ENCODE data around the gene L1TD1. TPM values are rescaled to one million over a fixed set of nuclear protein-coding genes. Genes with fewer than 3 reads are reported as not detected.
A peak's percentile ranks its signal among the peaks of the same experiment; 100 is the strongest.
"Not testable (repeated sequence)": the region's sequence is repeated elsewhere in the genome, so short reads cannot be mapped to it uniquely, and the experiment has no call there.

The L1TD1 gene
- total and polyA plus RNA-seq, 4 experiments from 2014 or later: not detected

DNA sequence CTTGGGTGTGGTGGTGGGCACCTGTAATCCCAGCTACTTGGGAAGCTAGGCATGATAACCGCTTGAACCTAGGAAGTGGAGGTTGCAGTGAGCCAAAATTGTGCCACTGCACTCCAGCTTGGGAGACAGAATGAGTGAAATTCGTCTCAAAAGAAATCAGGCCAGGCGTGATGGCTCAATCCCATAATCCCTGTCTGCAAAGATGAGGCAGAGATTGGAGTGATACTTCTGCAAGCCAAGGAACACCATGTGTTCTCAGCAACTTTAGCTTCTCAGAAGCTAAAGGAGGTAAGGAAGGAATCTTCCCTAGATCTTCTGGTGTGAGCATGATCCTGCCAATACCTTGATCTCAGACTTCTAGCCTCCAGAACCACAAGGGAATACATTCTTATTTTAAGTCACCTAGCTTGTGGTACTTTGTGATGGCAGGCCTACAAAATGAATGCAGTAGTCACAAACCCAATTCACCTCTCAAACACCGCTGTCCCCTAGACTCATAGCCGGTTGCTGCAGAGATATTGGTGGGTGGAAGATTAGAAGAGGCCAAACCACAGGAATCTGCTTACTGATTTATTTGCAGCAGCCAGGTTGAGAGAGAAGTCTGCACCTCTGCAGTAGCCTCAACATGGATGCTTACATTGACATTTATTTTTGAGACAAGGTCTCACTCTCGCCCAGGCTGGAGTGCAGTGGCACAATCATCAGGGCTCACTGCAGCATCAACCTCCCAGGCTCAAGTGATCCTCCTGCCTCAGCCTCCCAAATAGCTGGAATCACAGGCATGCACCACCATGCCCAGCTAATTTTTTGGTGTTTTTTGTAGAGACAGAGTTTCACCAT is 18.6 kb downstream of the L1TD1 start:
- POLR2A ChIA-PET (ENCODE audit: partially characterized antibody): no interaction called here
- H3K4me3 Mint-ChIP-seq: no peak overlapping the region

DNA sequence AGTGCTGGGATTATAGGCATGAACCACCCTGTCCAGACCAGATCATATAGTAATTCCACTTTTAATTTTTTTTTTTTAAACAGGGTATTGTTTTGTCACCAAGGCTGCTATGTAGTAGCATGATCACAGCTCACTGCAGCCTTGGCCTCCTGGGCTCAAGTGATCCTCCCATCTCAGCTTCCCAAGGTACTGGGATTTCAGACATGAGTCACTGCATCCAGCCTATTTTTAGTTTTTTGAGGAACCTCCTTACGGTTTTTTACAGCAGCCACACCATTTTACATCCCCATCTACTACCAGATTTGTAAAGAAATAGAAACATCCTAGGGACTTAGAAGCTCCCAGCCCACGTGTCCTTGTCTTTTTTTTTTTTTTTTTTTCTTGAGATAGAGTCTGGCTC is 24.0 kb downstream of the L1TD1 start:
- CTCF ChIA-PET (ENCODE audit: partially characterized antibody): interaction anchor here (0.7 kb wide), 1 partner anchor 850 kb away, joined by 3 read pairs; no protein-coding TSS in a partner anchor
- H3K27ac Mint-ChIP-seq: no peak overlapping the region
- no peak overlapping the region for H3K4me3 Mint-ChIP-seq

More for the DNA sequence above, 18.6 kb downstream of the L1TD1 start:
- Histone ChIP-seq H3K27me3 (ENCODE audit: insufficient read depth, low read length) (no peaks in the 10 kb centered on the region), H3K36me3 (ENCODE audit: insufficient read depth, low read length) (no peaks in the 10 kb centered on the region), H3K9me3 (ENCODE audit: control insufficient read depth in 1 of 2, low read length in 2 of 2) (no peaks in the 10 kb centered on the region), H3K4me3 (ENCODE audit: low read length in 2 of 2) (no peak overlapping the region), H3K27ac (ENCODE audit: low read depth, low read length) (no peak overlapping the region), H3K4me1 (ENCODE audit: insufficient read depth, low read length) (no peaks in the 10 kb centered on the region)
- CTCF ChIA-PET (ENCODE audit: partially characterized antibody): no interaction called here
- no peak overlapping the region for H3K27ac Mint-ChIP-seq
- peaks cover 3 to 24% (median 19%) of the 10 kb centered on the region in 8 donors for H3K9me3 Mint-ChIP-seq
- H3K27me3 Mint-ChIP-seq: peaks cover 0 to 1% of the 10 kb centered on the region in 2 donors
- DNase-seq: no peak
- peaks cover 2 to 3% of the 10 kb centered on the region in 2 donors for H3K36me3 Mint-ChIP-seq
- intact Hi-C loops (cut with micrococcal nuclease): no loop called here
- H3K4me1 Mint-ChIP-seq: peaks cover 0 to 1% (median 0%) of the 10 kb centered on the region in 4 donors

DNA sequence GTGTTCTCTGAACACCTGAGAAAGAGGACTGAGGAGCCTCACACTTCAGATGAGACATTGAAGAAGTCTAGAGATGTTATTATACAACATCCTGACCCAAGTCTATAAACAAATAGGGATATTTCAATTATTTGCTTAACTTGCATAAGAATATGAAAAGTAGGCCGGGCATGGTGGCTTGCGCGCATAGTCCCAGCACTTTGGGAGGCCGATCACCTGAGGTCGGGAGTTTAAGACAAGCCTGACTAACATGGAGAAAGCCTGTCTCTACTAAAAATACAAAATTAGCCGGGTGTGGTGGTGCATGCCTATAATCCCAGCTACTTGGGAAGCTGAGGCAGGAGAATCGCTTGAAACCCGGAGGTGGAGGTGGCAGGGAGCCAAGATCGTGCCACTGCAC is 25.8 kb downstream of the L1TD1 start:
- H3K27ac ChIP-seq (ENCODE audit: low read depth, low read length); H3K4me1 Mint-ChIP-seq; H3K36me3 Mint-ChIP-seq; DNase-seq; H3K4me1 ChIP-seq (ENCODE audit: insufficient read depth, low read length); H3K9me3 ChIP-seq (ENCODE audit: control insufficient read depth in 1 of 2, low read length in 2 of 2); CTCF ChIA-PET (ENCODE audit: partially characterized antibody); H3K4me3 ChIP-seq (ENCODE audit: low read length in 2 of 2); H3K36me3 ChIP-seq (ENCODE audit: insufficient read depth, low read length); H3K27me3 Mint-ChIP-seq; H3K27ac Mint-ChIP-seq; intact Hi-C loops (cut with micrococcal nuclease); POLR2A ChIA-PET (ENCODE audit: partially characterized antibody); H3K4me3 Mint-ChIP-seq; H3K9me3 Mint-ChIP-seq; H3K27me3 ChIP-seq (ENCODE audit: insufficient read depth, low read length): not testable (repeated sequence)

More for the DNA sequence above, 24.0 kb downstream of the L1TD1 start:
- no peaks in the 10 kb centered on the region for H3K36me3 Mint-ChIP-seq
- Histone ChIP-seq H3K9me3 (ENCODE audit: control insufficient read depth in 1 of 2, low read length in 2 of 2) (no peaks in the 10 kb centered on the region), H3K27me3 (ENCODE audit: insufficient read depth, low read length) (no peaks in the 10 kb centered on the region), H3K4me3 (ENCODE audit: low read length in 2 of 2) (no peak overlapping the region), H3K27ac (ENCODE audit: low read depth, low read length) (no peak overlapping the region), H3K36me3 (ENCODE audit: insufficient read depth, low read length) (no peaks in the 10 kb centered on the region), H3K4me1 (ENCODE audit: insufficient read depth, low read length) (no peaks in the 10 kb centered on the region)
- peaks cover 0 to 2% (median 0%) of the 10 kb centered on the region in 8 donors for H3K9me3 Mint-ChIP-seq
- DNase-seq: no peak
- peaks cover 0 to 1% of the 10 kb centered on the region in 2 donors for H3K27me3 Mint-ChIP-seq
- intact Hi-C loops (cut with micrococcal nuclease): no loop called here
- POLR2A ChIA-PET (ENCODE audit: partially characterized antibody): no interaction called here
- no peaks in the 10 kb centered on the region for H3K4me1 Mint-ChIP-seq

DNA sequence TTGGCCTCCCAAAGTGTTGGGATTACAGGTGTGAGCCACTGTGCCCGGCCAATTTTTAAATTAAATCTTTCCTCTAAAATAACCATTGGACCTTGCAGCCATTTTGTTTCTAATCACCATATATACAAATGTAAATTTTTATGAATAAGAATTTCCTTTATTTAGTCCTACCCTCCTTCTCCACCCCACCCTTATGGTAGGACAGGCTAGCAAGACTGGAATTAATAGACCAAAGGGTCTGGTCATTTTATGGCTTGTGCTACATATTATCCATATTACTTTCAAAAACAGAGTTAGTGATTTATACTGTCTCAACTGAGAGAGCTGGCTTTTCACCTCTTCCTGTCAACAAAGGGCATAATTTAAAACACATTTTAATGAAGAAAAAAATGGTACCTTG is 26.5 kb downstream of the L1TD1 start:
- intact Hi-C loops (cut with micrococcal nuclease): no loop called here
- Mint-ChIP-seq H3K27ac (no peak overlapping the region), H3K9me3 (peaks cover 0 to 2% (median 0%) of the 10 kb centered on the region in 8 donors), H3K36me3 (no peaks in the 10 kb centered on the region), H3K4me3 (no peak overlapping the region), H3K27me3 (peaks cover 0 to 1% of the 10 kb centered on the region in 2 donors), H3K4me1 (no peaks in the 10 kb centered on the region)
- no peak overlapping the region for H3K4me3 ChIP-seq (ENCODE audit: low read length in 2 of 2)
- CTCF ChIA-PET (ENCODE audit: partially characterized antibody): no interaction called here
- no peaks in the 10 kb centered on the region for H3K9me3 ChIP-seq (ENCODE audit: control insufficient read depth in 1 of 2, low read length in 2 of 2)
- no peaks in the 10 kb centered on the region for H3K4me1 ChIP-seq (ENCODE audit: insufficient read depth, low read length)
- POLR2A ChIA-PET (ENCODE audit: partially characterized antibody): no interaction called here
- H3K27me3 ChIP-seq (ENCODE audit: insufficient read depth, low read length): no peaks in the 10 kb centered on the region
- no peak for DNase-seq
- H3K36me3 ChIP-seq (ENCODE audit: insufficient read depth, low read length): no peaks in the 10 kb centered on the region
- no peak overlapping the region for H3K27ac ChIP-seq (ENCODE audit: low read depth, low read length)

DNA sequence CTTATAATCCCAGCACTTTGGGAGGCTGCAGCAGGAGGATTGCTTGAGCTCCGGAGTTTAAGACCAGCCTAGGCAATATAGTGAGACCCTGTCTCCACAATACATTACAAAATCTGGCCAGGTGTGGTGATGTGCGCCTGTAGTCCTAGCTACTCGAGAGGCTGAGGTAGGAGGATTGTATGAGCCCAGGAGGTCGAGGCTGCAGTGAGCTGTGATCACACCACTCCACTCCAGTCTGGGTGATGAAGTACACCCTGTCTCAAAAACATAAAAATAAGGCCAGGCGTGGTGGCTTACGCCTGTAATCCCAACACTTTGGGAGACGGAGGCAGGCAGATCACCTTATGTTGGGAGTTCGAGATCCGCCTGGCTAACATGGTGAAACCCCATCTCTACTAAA is 27.7 kb downstream of the L1TD1 start:
- H3K4me3 ChIP-seq (ENCODE audit: low read length in 2 of 2): no peak overlapping the region
- no peak for DNase-seq
- H3K4me1 ChIP-seq (ENCODE audit: insufficient read depth, low read length): no peaks in the 10 kb centered on the region
- H3K4me1 Mint-ChIP-seq: no peaks in the 10 kb centered on the region
- POLR2A ChIA-PET (ENCODE audit: partially characterized antibody): no interaction called here
- peaks cover 0 to 1% of the 10 kb centered on the region in 2 donors for H3K27me3 Mint-ChIP-seq
- no peaks in the 10 kb centered on the region for H3K9me3 ChIP-seq (ENCODE audit: control insufficient read depth in 1 of 2, low read length in 2 of 2)
- peak overlapping the region in 1 of 7 donors; percentile 36 for H3K27ac Mint-ChIP-seq
- no peak overlapping the region for H3K27ac ChIP-seq (ENCODE audit: low read depth, low read length)
- intact Hi-C loops (cut with micrococcal nuclease): no loop called here
- no peaks in the 10 kb centered on the region for H3K36me3 ChIP-seq (ENCODE audit: insufficient read depth, low read length)
- CTCF ChIA-PET (ENCODE audit: partially characterized antibody): no interaction called here
- H3K27me3 ChIP-seq (ENCODE audit: insufficient read depth, low read length): no peaks in the 10 kb centered on the region
- H3K36me3 Mint-ChIP-seq: no peaks in the 10 kb centered on the region
- no peak overlapping the region for H3K4me3 Mint-ChIP-seq
- H3K9me3 Mint-ChIP-seq: peaks cover 0 to 2% (median 0%) of the 10 kb centered on the region in 8 donors

DNA sequence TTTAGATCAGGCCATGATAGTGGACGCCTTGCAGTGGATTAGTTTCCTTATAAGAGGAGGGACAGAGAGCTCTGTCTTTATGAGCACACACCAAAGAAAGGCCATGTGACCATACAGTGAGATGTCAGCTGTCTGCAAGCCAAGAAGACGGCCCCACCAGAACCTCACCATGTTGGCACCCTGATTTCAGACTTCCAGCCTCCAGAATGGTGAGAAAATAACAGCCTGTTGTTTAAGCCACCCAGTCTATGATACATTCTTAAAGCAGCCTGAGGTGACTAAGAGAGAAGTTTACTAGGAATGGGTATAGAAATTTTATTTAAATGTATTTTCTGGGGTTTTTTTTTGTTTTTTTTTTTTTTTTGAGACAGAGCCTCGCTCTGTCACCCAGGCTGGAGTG is 29.5 kb downstream of the L1TD1 start:
- intact Hi-C loops (cut with micrococcal nuclease): no loop called here
- H3K27me3 ChIP-seq (ENCODE audit: insufficient read depth, low read length): no peaks in the 10 kb centered on the region
- CTCF ChIA-PET (ENCODE audit: partially characterized antibody): no interaction called here
- no peak for DNase-seq
- H3K4me1 Mint-ChIP-seq: no peaks in the 10 kb centered on the region
- H3K4me1 ChIP-seq (ENCODE audit: insufficient read depth, low read length): no peaks in the 10 kb centered on the region
- H3K27ac Mint-ChIP-seq: no peak overlapping the region
- H3K9me3 Mint-ChIP-seq: no peaks in the 10 kb centered on the region
- H3K27me3 Mint-ChIP-seq: peaks cover 0 to 1% of the 10 kb centered on the region in 2 donors
- POLR2A ChIA-PET (ENCODE audit: partially characterized antibody): no interaction called here
- H3K36me3 ChIP-seq (ENCODE audit: insufficient read depth, low read length): no peaks in the 10 kb centered on the region
- no peaks in the 10 kb centered on the region for H3K9me3 ChIP-seq (ENCODE audit: control insufficient read depth in 1 of 2, low read length in 2 of 2)
- H3K4me3 Mint-ChIP-seq: no peak overlapping the region
- H3K4me3 ChIP-seq (ENCODE audit: low read length in 2 of 2): no peak overlapping the region
- H3K27ac ChIP-seq (ENCODE audit: low read depth, low read length): no peak overlapping the region
- no peaks in the 10 kb centered on the region for H3K36me3 Mint-ChIP-seq

DNA sequence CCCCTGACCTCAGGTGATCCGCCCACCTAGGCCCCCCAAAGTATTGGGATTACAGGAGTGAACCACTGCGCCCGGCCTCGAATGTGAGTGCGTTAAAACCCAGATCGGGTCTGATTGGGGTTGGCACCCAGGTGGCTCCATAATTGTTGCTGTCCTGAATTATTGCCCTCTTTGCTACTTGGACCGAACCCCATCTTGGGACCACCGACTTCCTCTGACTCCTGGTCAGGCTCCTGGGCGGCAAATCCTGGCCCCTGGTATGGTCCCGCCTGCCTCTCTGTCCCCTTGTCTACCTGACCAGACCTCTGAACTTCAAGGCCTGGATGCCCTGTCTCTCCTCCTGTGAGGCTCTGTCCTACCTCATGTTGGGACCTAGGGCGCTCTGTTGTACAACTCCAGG is 32.8 kb downstream of the L1TD1 start:
- H3K36me3 Mint-ChIP-seq: no peaks in the 10 kb centered on the region
- Histone ChIP-seq H3K4me1 (ENCODE audit: insufficient read depth, low read length) (no peaks in the 10 kb centered on the region), H3K36me3 (ENCODE audit: insufficient read depth, low read length) (no peaks in the 10 kb centered on the region), H3K9me3 (ENCODE audit: control insufficient read depth in 1 of 2, low read length in 2 of 2) (no peaks in the 10 kb centered on the region), H3K27ac (ENCODE audit: low read depth, low read length) (no peak overlapping the region), H3K4me3 (ENCODE audit: low read length in 2 of 2) (no peak overlapping the region), H3K27me3 (ENCODE audit: insufficient read depth, low read length) (no peaks in the 10 kb centered on the region)
- no peaks in the 10 kb centered on the region for H3K4me1 Mint-ChIP-seq
- peaks cover 4 to 10% of the 10 kb centered on the region in 2 donors for H3K27me3 Mint-ChIP-seq
- H3K9me3 Mint-ChIP-seq: no peaks in the 10 kb centered on the region
- H3K4me3 Mint-ChIP-seq: no peak overlapping the region
- H3K27ac Mint-ChIP-seq: no peak overlapping the region
- no peak for DNase-seq
- intact Hi-C loops (cut with micrococcal nuclease): no loop called here
- ChIA-PET CTCF (ENCODE audit: partially characterized antibody) (no interaction called here), POLR2A (ENCODE audit: partially characterized antibody) (no interaction called here)

All from CD4-positive, alpha-beta memory T cell (primary cell).